GM18517 (cell line): Measurements from ENCODE around the gene CDY1.
"Not testable (repeated sequence)": the region's sequence is repeated elsewhere in the genome, so short reads cannot be mapped to it uniquely, and the experiment has no call there.

Experiments used
- ATAC-seq: cut with Tn5 transposase; IDR thresholded peaks from one replicate; pipeline ENCODE4 v1.9.1; 2021; ENCODE audit warnings: mild to moderate bottlenecking, moderate library complexity; ENCODE audit not compliant: unreplicated experiment

The CDY1 gene

GRCh38 chrY:25621817-25622216, at the start of gene CDY1:
Gene CDY1, plus strand, starts transcription at chrY:25622117. Its CDS starts 326 bp downstream, at chrY:25622443.
- ATAC-seq = not testable (repeated sequence)

- ATAC-seq = not testable (repeated sequence)
Observed at GRCh38 chrY:25593336-25593735, 28.6 kb upstream of the CDY1 start.

- not testable (repeated sequence) for ATAC-seq
Observed at GRCh38 chrY:25620209-25620608, 1.7 kb upstream of the CDY1 start.

- ATAC-seq = not testable (repeated sequence)
Observed at GRCh38 chrY:25626524-25626923, 4.6 kb downstream of the CDY1 start.

GRCh38 chrY:25630383-25631112, 8.6 kb downstream of the CDY1 start:
- not testable (repeated sequence) for ATAC-seq

- not testable (repeated sequence) for ATAC-seq
Observed at GRCh38 chrY:25639852-25640251, 17.9 kb downstream of the CDY1 start.

- ATAC-seq = not testable (repeated sequence)
Observed at GRCh38 chrY:25643024-25643915, 21.4 kb downstream of the CDY1 start.
